DND-41 (cell line): ENCODE data around the gene PPM1K.

Experiments
- ATAC-seq: fragments of 200-7000 bp; cut with Tn5 transposase; 3 replicates; pipeline ENCODE4 v1.9.1; 2021; ENCODE audit warnings: low read depth; ENCODE audit not compliant: insufficient read depth
- DNase-seq: peaks from one replicate; pipeline ENCODE4 v3.0.0-alpha.2; 2020
- H2AFZ ChIP-seq: 2 replicates; pipeline ENCODE4 v1.6.0; 2012; ENCODE audit warnings: low read depth, low read length
- H3K27ac ChIP-seq: 2 replicates; pipeline ENCODE4 v1.5.1; 2012; ENCODE audit warnings: low read length, inconsistent platforms
- H3K27me3 ChIP-seq: fragments of 200-600 bp; sonication (generic); 2 replicates; pipeline ENCODE4 v1.6.0; 2012; ENCODE audit warnings: low read length, mild to moderate bottlenecking, inconsistent platforms; ENCODE audit not compliant: insufficient read depth, poor library complexity
- H3K36me3 ChIP-seq: 2 replicates; pipeline ENCODE4 v1.5.1; 2012; ENCODE audit warnings: low read length, inconsistent platforms; ENCODE audit not compliant: insufficient read depth
- H3K4me1 ChIP-seq: 2 replicates; pipeline ENCODE4 v1.5.1; 2012; ENCODE audit warnings: mild to moderate bottlenecking, low read length; ENCODE audit not compliant: insufficient read depth
- H3K4me2 ChIP-seq: 2 replicates; pipeline ENCODE4 v1.6.0; 2012; ENCODE audit warnings: mild to moderate bottlenecking, moderate library complexity, low read length, inconsistent platforms; ENCODE audit not compliant: insufficient read depth
- H3K4me3 ChIP-seq, 2 experiments: fragments of 200-600 bp in 1 of 2; shearing (Covaris generic) in 1 of 2; 2 replicates each; pipeline ENCODE4 v1.5.1; 2012 to 2016; ENCODE audit warnings: inconsistent platforms in 2 of 2, low read length in 2 of 2, mild to moderate bottlenecking in 2 of 2, low read depth in 1 of 2, moderate library complexity in 1 of 2
- H3K79me2 ChIP-seq: 2 replicates; pipeline ENCODE4 v1.6.0; 2012; ENCODE audit warnings: low read length, inconsistent platforms; ENCODE audit not compliant: insufficient read depth
- H3K9ac ChIP-seq: 2 replicates; pipeline ENCODE4 v1.6.0; 2012; ENCODE audit warnings: low read depth, mild to moderate bottlenecking, inconsistent platforms, low read length, moderate library complexity
- H3K9me3 ChIP-seq: 2 replicates; pipeline ENCODE4 v1.5.1; 2012; ENCODE audit warnings: low read length, moderate library complexity, mild to moderate bottlenecking, inconsistent platforms; ENCODE audit not compliant: insufficient read depth, severe bottlenecking
- H4K20me1 ChIP-seq: 2 replicates; pipeline ENCODE4 v1.6.0; 2012; ENCODE audit warnings: low read length; ENCODE audit not compliant: insufficient read depth
- CTCF ChIP-seq: IDR thresholded peaks from 2 replicates; pipeline ENCODE4 v1.5.1; 2012; ENCODE audit warnings: borderline replicate concordance, low read length, moderate library complexity, mild to moderate bottlenecking; ENCODE audit not compliant: poor library complexity, severe bottlenecking; ENCODE audit errors: extremely low read depth
- EZH2 ChIP-seq: IDR thresholded peaks from 3 replicates; pipeline ENCODE4 v1.6.1; 2012; ENCODE audit warnings: borderline replicate concordance, low read depth, mild to moderate bottlenecking, moderate library complexity, low read length, inconsistent platforms; ENCODE audit not compliant: severe bottlenecking

Gene PPM1K

DNA sequence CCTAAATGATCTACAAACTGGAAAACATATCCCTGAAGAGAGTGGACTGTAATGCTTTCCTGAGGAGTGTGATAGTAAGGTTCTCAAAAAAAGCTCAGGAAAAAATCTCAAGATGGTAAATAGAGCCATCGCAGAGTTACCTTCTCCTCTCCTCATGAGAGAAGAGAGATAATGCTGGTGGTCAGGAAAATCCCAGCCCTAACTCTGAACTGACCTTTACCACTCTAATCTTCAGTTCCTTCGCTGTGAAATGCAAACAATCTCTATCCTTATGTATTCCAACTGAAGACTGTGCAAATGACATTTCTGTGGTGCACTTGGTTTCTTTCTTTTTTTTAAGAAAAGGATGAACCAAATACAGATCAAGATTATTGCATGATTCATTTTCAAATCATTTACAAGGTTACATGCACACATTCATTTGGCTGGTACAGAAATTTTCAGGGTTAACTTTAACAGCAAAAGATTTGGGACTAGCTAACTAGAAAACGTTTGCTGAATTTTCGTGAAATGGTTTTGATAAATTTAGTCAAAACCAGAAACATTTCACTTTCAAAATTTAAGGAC, 8.3 kb downstream of the PPM1K start:
- Histone ChIP-seq H3K79me2 (peaks cover 40% of the 10 kb centered on the region), H2AFZ (no peak overlapping the region), H3K36me3 (peaks cover 20% of the 10 kb centered on the region), H3K27ac (no peak overlapping the region), H3K4me3 (no peak overlapping the region), H4K20me1 (peaks cover 6% of the 10 kb centered on the region; the same call in 1 of the 2 replicates), H3K27me3 (no peaks in the 10 kb centered on the region), H3K4me2 (no peak overlapping the region), H3K9me3 (no peaks in the 10 kb centered on the region), H3K4me1 (peaks cover 8% of the 10 kb centered on the region; the same call in 1 of the 2 replicates), H3K9ac (no peak overlapping the region)
- TF ChIP-seq EZH2 (no peak), CTCF (no peak)
- no peak for DNase-seq
- ATAC-seq, result no peak

- Histone ChIP-seq H3K79me2 (peaks cover 35% of the 10 kb centered on the region), H3K4me2 (no peak overlapping the region), H3K27me3 (no peaks in the 10 kb centered on the region), H2AFZ (no peak overlapping the region), H4K20me1 (peaks cover 6% of the 10 kb centered on the region; the same call in 1 of the 2 replicates), H3K36me3 (peaks cover 24% of the 10 kb centered on the region), H3K27ac (no peak overlapping the region), H3K9me3 (no peaks in the 10 kb centered on the region), H3K4me3 (no peak overlapping the region), H3K4me1 (peaks cover 5% of the 10 kb centered on the region; the same call in 1 of the 2 replicates), H3K9ac (no peak overlapping the region)
- no peak for DNase-seq
- no peak for ATAC-seq
- no peak for TF ChIP-seq EZH2
Observed at GRCh38 chr4:88275516-88275915, 8.8 kb downstream of the PPM1K start.

- no peak overlapping the region for H3K27ac ChIP-seq
- H3K27me3 ChIP-seq, result no peaks in the 10 kb centered on the region
- H3K79me2 ChIP-seq, result no peaks in the 10 kb centered on the region
- H3K36me3 ChIP-seq, result peaks cover 57% of the 10 kb centered on the region
- TF ChIP-seq EZH2, result no peak
- no peaks in the 10 kb centered on the region for H3K9me3 ChIP-seq
- H3K4me1 ChIP-seq, result no peaks in the 10 kb centered on the region
- H4K20me1 ChIP-seq, result peaks cover 5% of the 10 kb centered on the region; the same call in 1 of the 2 replicates
- H3K4me2 ChIP-seq, result no peak overlapping the region
- DNase-seq (no peak), ATAC-seq (no peak)
- no peak overlapping the region for H3K9ac ChIP-seq
- H3K4me3 ChIP-seq, result no peak overlapping the region
- H2AFZ ChIP-seq, result no peak overlapping the region
Observed at GRCh38 chr4:88268913-88269312, 15.4 kb downstream of the PPM1K start.

DNA sequence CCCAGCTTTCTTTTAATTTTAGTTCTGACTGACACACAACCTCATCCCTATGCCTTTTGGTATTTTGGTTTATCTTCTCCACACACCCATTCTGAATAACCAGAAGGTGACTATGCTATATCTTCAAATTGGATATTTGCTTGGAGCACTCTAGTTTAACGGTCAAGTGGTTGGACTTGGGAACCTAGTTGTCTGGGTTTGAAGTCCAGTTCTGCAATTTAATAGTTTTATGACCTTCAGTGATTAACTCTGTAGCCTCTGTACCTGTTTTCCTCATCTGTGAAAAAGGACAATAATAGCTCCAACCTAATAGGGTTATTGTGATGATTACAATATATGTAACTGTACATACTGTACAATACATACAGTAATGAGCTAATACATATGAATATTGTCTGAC, 20.0 kb downstream of the PPM1K start:
- no peak overlapping the region for H3K4me3 ChIP-seq
- H3K27me3 ChIP-seq, result no peaks in the 10 kb centered on the region
- H3K4me2 ChIP-seq, result no peak overlapping the region
- H4K20me1 ChIP-seq, result peaks cover 5% of the 10 kb centered on the region; the same call in 1 of the 2 replicates
- ATAC-seq (no peak), DNase-seq (no peak)
- H3K36me3 ChIP-seq, result peaks cover 68% of the 10 kb centered on the region
- H3K79me2 ChIP-seq, result no peaks in the 10 kb centered on the region
- H3K9ac ChIP-seq, result no peak overlapping the region
- no peaks in the 10 kb centered on the region for H3K4me1 ChIP-seq
- H3K9me3 ChIP-seq, result no peaks in the 10 kb centered on the region
- H2AFZ ChIP-seq, result no peak overlapping the region
- no peak overlapping the region for H3K27ac ChIP-seq
- TF ChIP-seq EZH2, result no peak
- TF ChIP-seq CTCF, result no peak
